HG03571 (cell line): ENCODE measurements around the gene NDUFS8.

ENCODE experiments used
- ATAC-seq: cut with Tn5 transposase; IDR thresholded peaks from one replicate; pipeline ENCODE4 v1.9.1; 2021; ENCODE audit not compliant: unreplicated experiment

The NDUFS8 gene

DNA sequence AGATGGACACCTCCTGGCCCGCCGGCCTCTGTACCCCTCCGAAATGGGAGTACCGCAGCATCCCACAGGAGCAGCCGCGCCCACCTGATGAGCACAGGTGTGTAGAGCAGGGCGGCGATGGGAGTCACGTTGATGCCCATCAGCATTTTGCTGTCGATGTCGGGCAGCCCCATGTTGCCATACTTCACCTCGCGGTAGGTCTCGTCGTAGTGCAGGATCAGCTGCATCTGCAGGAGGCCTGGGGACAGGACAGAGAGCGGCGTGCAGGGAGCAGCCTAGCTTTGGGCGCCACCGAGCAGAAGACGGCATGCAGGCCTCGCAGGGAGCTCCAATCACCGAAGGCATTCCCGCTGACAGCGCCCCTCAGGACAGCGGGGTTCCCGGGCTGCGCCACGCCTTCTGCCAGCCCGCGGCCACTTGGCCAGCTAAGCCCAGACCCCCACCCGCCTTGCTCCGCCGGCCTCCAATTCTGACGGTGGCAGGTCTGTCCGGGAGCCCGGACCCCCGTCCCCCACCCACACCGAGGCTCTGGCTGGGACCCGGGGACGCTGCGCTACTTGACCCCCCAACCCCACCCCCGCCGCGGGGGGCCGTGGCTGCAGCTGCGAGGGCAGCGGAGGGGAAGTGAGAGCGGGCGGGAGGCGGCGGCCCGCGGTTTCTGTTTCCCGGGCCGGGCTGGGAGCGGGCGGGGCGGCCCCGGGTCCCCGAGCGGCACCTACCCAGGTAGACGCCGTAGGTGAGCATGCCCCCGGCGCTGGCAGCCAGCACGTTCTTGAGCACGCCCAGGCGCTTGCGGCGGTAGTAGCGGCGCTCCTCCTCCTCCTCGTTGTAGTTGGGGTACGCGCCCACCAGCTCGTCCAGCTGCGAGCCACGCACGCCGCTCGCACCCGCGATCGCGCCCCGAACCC lies 27.3 kb upstream of the NDUFS8 start:
- no peak for ATAC-seq

DNA sequence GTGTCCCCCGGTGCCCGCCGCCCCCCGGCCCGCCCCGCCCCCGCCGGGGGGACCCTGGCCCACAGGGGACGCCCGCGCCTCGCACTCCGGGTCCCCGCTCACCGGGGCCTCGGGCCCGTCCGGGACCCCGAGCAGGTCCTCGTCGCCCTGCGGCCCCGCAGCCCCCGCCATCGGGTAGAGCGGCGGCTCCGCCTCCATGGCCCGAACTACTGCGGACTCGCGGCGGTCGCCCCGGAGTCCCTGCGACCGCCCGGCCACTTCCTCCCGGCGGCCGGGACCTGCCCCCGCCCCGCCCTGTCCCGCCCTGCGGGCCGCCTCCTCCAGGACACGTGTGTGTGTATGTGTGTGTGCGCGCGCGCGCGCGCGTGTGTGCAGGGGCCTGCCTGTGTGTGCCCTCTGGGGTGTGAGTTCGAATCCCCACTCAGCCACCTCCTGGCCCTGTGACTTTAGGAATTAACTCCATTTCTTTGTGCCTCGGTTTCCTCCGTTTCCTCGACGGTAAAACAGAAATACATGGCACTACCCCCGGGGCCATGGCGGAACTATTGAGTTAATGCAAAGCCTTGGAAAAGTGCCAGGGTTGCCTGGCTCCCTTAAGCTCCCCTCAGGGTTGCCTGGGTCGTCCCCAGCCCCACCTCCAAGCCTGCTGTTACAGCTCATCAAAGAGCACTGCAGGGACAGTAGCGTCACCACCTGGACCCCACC lies 26.5 kb upstream of the NDUFS8 start, which contains the start of gene UNC93B1:
Gene UNC93B1 (minus strand): TSS at position 252 of the 705 bp plus-strand sequence. CDS start 54 bp downstream, at position 198.
- no peak for ATAC-seq

DNA sequence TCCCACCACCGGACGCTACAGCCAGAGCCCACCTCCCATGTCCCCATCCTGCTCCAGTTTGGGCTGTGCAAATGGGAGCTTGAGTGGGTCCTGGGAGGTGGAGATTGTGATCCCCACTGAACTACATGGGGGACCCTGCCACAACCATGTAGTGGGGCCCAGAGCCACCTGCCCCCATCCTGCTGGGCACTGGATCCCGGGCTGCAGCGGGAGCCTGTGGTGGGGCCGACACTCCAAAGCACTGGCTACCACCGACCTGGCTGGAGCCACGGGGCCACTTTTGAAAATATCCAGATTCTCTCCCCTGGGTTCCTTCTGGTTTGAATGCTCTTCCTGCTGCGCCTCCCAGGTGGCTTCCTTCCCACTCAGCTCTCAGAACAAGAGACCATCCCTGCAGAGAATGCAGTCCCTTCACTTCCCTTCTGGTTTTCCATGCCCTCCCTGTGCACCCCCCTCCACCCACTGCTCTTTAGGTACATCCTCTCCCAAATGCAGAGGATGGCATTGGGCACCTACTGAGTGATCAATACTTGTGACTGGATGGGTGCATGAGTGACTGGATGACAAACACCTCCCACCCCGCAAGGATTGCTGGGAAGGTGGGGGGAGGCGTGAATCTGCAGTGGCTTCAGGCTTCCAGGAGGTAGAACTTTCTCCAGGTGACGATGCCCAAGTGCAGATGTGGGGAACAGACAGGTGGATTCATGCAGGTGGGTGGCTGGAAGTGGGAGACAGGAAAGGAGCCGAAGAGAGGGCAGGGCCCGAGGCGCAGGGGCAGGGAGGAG lies 25.7 kb upstream of the NDUFS8 start:
- ATAC-seq: no peak

DNA sequence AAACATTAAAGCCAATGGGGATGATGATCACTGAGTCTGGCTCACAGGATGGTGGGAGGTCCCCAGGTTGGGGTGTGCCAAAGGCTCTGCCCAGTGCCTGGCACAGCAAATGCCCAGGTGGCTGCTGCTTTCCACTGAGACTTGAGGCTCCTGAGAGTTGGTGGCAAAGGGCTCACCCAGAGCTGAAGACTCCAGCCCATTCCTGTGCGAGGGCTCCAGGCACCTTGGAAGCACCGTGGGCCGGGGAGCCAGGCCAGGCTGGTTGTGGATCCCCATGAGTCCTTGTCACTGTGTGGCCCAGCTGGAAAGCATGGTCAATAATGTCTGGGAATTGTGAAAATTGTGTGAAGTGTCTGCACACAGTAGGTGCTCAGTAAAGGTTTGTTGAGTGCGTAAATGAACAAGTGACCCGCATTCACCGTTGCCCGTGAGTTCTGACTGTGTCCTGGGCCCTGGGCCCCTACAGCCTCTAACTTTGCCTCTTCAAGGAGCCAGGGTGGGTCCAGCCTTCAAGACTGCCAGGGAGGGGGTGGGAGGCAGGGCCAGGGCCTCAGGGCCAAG lies 23.8 kb upstream of the NDUFS8 start:
- no peak for ATAC-seq

DNA sequence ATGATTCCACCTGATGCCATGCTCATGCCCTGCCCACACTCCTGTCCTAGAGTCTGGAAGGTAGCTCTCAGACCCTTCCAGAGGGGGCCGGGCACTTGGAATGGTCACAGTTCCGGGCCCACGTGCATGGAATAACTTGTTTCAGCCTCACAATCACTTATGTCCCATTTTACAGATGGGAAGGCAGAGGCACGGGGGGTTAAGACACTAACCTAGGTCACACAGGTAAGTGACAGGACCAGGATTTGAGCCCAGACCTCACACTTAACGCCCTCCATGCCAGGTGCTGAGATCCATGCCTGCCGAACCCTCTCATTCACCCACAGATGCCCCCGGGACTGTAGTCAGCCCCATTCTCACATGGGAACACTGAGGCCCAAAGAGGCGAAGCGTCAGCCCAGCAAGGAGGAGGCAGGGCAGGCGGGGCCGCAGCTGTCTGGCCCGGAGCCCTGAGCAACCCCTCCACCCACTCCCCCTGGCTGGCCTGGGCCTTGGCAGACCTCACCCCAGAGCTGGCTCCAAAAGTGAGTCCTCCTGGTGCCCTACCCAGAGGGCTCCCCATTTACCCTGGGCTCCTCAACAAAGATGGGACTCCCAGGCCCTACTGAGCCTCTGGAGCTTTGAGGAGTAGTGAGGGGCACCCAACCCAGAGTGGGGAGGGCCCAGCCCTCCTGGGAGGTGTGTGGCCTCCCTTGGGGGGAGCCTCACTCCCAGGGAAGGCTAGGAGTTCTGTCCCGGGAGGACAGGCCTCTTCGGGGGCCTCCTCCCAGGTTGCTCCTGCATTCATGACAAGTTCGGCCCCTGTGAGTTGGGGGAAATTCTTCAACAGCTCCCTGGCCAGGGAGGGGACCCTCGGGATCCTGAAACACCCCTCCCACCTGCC lies 22.7 kb upstream of the NDUFS8 start:
- ATAC-seq: no peak

DNA sequence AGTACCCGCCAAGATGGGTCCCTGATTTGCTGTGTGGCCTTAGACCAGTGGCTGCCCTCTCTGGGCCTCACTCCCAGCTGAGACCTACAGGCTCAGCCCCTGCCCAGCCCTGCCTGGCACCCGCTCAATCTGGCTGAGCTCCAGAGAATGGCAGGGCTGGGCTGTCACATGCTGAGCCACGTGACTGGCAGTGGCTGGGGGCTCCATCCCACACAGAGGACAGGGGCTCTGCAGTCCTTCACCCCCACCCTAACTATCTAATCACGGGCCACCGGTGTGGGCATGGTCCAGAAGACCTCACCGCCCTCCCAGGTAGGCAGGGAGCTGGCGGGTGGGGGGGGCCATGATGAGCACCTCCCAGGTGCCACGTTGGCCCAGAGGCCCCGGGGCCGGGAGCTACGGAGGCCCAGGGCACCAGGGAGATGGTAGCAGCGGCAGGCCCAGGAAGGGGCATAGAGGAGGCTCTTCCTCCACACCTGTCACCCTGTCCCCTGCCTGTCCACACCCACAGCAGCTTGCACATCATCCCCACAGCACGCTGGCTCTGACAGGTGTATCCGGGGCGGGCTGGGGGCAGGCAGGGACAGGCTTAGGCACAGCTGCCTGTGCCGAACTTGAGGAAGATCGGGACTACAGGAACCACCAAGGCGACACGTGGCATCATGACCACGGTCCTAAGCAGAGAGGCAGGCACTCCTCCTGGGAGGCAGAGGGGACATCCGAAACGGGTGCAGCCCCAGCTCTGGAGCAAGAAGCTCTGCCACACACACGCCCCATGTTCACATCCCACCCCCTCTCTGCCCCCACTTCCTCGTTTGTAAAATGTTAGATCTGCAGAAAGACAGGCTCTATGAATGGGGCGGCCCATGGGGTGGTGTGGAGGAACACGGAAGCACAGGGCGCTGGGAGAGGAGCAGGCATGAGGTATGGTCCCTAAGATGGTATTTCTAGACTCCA lies 21.8 kb upstream of the NDUFS8 start:
- ATAC-seq: no peak

DNA sequence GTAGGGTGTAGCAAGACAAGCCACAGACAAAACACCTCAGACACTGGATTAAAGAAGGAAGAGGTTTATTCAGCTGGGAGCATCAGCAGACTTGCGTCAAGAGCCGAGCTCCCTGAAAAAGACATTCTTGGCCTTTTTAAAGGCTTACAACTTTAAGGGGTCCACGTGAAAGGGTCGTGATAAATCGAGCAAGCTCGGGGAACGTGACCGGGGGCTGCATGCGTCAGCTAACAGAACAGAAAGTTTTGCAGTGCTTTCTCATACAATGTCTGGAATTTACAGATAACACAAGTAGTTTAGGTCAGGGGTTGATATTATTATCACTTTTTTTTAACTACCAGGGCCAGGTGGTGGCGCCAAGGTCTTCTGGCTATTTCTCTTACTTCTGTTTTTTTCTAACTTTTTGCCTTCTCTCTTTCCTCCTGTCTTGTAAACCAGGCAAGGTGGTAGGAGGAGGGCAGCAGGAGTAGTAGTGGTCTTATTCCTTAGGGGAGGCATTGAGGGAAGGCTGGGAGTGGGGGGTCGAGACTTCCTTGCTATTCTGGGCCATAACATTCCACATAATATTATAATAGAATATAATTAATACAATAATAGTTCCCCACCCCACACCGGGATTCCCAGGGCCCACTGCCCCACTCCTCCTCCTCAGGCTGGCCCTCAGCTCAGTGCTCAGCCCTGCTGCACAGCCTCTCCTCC lies 20.9 kb upstream of the NDUFS8 start:
- no peak for ATAC-seq

DNA sequence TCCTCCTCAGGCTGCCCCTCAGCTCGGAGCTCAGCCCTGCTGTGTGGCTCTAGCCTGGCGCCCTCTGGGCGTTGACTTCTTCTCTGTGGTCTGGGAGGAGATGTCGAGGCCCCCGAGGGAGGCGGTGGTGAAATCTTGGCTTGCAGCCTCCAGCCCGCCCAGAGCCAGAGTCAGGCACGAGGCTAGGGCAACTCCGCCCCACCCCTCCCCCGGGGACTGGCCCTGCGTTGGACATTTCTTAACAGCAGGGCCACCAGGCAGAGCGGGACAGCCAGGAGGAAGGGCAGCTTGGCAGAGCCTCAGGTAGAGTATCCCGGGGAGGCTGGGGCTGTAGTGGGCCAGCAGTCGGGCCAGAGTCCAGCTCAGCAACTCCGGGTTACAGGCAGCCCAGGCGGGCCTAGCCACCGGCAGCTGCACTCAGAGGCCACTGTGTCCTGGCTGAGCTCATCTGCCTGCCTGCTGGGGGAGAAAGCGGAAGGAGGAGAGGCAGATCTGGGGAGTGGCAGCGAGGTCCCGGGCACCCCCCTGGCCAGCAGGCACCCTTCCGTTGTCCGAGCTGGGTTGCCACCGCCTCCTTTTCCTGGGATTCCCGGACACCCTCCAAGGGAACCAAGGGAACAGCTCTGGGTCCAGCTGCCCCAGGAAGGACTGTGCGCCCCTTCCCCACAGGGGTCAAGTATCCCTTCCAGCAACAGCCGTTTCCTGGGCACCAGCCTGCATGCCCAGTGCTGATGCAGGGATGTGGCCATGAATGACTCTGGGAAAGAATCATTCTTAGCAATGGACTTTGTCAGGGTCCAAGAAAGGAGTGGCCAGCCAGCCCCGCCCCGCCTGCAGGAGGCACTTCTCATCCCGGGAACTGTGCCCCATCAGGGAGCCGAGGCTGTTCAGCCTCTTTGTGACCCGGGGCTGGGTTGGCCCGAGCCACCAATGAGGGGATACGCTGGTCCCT lies 20.1 kb upstream of the NDUFS8 start, which contains the start of gene ALDH3B1:
Gene ALDH3B1 (plus strand): TSS at position 238 of the 952 bp plus-strand sequence. CDS start 4,971 bp downstream, outside the sequence.
- no peak for ATAC-seq

DNA sequence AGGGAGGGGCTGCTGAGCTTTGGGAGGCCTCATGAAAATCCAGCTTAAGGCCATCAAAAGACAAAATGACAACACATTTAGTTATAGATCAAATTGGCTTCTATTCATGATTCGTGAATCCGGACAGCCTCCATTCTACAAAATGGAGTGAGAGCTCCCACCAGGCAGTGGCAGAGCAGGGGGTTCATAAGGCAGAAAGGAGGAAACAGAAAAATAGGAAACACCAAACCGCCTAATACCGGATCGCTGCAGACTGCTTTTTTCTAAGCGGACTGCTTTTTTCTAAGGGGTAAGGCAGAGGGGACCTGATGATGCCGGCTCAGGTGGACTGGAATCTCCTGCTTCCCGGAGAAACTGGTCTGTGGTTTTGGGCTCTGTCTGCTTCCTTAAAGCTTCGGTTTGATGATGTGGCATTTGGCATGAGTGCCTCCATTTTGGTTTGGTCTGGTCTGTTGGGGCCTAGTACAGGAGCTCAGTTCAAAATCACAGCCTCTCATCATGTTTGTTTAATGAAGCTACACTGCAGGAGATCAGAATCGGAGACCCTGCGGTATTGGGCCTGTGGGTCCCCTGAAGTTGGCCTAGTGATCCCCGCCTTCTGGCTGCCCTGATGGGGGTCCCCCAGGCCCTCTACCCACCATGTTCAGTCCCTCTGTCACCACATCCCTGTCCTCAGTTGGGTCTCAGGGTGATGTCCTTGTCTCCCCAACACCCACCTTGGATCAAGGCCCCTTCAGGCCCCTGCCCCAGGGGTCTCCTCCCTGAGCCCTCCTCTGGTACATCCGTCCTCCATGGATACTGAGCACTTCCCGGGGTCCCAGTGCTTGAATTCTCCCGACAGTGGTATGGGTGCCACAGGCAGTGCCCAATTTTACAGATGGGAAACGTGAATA lies 19.2 kb upstream of the NDUFS8 start:
- no peak for ATAC-seq

DNA sequence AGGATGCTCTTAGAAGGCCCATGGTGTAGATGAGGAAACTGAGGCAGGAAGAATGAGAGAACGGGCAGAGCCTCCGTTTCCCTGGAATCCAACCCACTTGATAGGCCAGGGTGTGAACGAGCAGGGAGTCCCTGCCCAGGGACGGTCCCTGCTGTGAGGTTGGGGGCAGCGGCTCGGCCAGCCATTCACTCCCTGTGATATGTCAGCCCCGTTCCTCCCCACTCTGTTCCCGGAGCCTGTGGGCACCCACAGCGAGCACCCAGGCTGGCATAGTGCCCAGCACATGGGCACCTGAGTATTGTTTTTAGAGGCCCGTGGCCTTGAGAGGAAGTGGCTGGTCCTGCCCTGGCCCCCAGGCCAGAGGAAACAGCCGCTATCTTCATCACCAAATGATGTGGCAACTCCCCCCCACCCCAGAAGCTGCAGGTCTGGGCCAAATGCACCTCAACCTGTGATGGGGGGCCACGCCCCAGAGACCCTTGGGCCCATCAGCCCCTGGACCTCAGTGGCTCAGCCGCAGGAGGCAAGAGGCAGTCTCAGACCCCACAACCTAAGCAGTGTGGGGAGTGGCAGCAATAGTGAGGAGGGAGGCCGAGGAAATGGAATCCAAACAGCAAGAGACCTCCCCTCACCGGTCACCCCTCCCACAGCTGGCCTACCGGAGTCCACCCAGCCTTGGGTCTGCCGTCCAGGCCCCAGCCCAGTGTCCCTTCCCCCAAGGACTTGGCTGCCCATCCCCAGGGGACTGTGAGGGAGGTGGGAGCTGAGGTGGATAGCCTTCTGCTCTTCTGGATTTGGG lies 18.2 kb upstream of the NDUFS8 start:
- ATAC-seq: no peak

DNA sequence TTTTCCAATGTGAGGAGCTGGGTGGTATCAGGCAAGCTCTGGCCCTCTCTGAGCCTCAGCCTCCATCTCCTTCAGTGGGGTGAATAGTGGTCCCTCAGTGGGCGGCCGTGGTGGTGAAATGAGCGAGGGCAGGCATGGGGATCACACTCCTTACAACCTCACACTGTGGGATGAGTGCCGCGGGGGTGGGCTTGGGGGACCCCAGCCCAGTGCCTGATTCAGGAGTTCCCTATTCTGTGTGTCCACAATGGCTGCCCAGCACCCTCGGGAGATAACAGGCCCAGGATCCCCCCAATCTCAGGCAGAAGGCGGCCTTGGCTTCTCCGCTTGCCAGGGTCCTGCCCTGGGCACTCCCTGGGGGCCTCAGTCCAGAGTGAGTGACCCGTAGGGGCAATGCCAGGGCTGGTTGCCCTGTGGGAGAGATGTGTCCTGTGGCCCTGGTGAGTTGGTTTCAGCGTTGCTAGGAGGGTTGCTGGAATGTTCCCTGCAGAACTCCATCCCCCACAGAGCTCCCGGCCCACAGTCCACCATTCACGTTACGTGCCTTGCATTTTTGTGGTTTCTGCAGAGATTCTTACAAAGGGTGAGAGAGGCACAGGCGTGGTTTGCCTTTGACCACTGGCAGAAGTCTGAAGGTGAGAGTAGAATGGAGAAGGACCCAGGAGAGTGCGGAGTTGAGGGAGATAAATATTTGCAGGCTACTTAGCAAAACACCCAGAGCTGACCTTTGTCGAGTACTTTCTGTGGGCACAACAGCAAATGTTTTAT lies 17.5 kb upstream of the NDUFS8 start:
- ATAC-seq: no peak

DNA sequence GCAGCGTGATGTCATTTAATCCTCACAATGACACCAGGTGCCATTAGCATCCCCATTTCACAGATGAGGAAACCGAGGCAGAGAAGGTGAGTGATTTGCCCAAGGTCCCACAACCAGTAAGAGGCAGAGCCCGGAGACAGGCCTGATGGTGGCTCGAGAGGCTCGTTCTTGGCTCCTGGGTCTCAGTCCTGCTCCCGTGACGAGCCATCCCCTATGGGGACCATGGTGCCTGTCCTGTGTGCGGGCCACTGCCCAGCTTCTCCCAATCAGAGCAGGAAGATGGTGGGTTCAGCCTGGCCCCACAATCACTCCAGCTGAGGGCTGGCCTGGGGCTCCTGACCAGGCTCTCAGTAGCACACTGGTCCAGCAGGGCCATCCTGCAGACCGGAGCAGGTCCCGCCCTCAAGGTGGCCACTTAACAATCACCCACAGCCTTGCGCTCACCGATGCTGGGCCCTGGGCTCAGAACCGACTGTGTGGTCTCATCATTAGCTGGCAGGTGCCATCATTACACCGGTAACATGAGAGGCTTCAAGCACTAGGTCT lies 16.8 kb upstream of the NDUFS8 start:
- ATAC-seq: no peak

DNA sequence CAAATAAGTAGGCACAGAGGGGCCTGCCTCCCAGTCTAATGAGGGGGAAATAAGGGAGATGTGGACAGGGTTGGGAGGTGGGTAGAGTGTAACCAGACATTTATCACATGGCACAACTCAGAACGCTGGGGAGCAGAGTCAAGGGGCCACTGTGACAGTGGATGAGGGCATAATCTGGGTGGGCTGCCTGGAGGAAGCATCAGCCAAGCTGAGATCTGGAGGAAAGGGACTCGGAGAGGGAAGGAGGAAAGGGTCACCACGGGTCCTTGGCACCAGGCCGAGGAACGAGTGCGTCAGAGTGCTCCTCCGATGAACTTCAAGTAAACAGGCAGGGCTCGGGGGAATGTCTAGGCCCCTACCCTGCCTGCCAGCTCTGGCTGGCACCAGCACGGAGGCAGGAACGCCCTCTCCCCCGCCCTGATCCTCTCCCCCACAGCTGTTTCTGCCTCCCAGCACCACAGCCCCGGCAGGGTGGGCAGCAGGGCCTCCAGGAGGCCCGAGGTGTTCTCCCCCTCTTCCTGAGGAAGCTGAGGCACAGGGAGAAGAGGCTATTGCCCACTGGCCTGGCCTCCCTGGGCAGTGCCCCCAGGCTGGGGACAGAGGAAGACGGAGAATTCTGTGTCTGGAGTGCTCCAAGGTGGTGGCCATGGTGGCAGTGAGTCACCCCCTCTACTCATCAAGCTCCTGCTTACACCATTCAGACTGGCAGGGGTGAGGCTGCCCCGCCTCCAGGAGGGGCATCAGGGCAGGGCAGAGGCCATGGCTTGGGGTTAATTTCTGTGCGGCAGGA lies 16.1 kb upstream of the NDUFS8 start:
- no peak for ATAC-seq
